GM19193 (cell line): ENCODE measurements around the gene ITLN1.

Experiments
- POLR2A ChIP-seq: IDR thresholded peaks from 4 replicates; pipeline ENCODE4 v1.6.1; 2011; ENCODE audit not compliant: insufficient read depth, insufficient read length; ENCODE audit errors: extremely low read depth

ITLN1 gene

DNA sequence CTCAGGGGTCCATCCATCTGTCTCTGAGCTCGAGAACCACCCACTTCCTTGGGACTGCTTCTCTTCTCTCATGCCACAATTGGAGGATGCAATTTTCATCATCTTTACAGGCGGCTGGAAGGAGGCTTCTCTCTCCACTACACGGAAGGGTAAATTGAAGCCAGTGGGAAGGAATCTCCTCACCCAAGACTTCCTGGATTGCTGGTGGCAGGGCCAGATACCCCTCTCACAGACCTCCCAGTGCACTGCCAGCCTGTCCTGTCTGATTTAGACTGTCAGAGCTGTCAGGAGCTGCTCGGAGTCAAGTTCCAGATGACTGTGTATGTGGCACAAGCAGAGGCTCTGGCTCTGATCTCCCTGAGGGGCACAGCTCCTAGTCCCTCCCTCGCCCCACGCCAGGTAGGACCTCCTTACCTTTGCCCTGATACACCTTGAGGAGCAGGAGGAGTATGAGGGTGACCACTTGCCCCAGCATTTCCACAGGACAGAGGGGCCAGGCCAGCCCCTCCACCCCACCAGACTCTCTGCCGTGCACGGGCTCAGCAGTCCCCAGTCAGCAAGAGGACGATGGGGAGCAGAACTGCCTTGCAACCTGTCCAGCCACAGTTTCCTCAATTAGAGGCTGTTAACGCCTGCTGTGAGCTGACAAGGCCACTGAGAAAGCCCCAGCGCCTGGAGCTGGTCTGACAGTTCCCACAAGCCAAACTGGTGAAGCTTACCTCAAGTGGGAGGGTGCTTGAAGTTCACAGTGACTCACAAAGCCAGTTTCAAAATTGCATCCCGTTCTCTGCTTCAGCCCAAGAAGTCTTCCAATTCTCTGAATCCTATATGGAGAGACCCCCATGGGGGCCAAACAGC lies 22.5 kb downstream of the ITLN1 start, which contains the start of gene CD244:
CD244 (minus strand) TSS at position 685 of the 858 bp plus-strand sequence; CDS start at position 475, 210 bp downstream.
- TF ChIP-seq POLR2A: peak; percentile 42

DNA sequence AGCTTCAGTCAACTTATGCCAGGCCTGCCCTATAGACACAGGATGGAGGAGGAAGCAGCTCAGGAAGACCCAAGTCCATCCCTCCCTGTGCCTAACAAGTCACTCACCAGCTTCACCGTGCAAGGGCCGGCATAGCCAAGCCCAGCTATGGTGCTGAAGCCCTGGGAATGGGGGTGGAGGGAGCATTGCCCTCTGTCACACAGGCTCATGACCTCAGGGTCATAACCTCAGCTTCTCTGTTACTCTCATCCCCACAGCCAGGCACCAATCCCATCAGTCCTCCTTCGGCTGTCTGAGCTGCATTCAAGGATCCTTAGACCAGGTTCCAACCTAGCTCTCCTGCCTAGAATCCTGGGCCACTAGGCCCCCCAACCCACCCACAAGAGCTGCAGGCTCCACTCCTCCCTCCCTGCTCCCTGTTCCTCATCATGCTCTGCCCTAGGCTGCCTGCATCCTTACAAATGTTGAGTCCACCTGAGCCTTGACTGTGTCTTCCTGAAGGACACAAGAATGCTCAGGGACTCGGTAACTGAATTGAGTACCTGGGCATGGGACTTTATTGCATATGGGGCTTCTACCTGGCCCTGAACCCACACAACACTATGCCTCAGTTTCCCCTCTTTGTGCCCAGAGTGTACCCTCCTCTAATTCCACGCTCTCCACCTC lies 24.0 kb downstream of the ITLN1 start:
- no peak for TF ChIP-seq POLR2A

DNA sequence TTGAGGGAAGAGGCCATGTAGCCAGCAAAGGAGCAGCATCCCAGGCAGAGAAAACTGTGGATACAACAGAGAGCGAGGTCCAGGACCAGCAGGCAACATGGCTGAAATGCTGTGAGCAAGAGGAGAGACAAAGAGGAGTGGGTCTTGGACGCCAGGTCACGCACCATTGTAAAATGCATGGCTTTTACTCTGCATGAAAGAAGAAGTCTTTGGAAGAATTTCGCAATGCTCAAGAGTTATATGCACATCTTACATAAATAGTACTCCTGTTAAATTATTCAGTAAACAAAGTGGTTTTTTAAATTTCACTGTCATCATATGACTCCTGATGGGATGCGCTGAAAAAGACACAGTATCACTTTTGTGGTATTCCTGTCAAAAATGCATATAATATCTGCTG lies 25.8 kb downstream of the ITLN1 start:
- TF ChIP-seq POLR2A: no peak

DNA sequence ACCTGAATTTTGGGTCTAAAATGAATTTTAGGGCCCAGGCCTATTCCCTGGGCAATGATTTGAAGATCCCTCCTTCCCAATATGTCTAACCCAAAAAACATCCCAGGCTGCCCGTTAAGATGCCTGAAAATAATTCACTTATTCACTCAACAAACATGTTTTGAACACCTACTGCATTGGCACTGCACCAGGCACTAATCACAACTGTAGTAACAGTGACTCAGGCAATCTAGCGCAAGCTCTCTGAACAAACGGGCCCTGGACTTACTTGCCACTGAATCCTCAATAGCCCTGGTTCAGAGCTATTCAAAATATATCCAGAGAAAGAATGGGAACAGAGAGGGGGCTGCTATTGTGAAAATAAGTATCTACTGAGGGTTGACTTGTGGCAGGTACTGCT lies 26.5 kb downstream of the ITLN1 start:
- TF ChIP-seq POLR2A: no peak

DNA sequence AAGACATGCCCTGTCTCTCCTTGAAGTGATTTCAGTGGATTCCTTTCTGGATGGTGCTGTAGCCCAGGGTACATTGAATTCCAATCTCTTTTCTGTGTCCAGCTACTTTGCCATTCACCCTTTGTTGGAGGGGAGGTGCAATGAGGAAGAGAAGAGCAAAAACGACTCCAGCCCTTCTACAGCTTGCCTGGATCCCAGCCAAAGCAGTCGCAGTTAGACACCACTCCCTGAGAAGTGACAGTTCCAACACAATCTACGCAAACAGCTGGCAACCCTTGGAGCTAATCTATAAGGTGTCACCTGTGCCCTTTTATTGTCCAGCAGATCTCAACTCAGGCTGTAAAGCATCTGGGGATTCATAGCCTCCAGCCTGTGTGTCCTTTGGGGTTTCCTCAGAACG lies 26.9 kb downstream of the ITLN1 start:
- TF ChIP-seq POLR2A: no peak

DNA sequence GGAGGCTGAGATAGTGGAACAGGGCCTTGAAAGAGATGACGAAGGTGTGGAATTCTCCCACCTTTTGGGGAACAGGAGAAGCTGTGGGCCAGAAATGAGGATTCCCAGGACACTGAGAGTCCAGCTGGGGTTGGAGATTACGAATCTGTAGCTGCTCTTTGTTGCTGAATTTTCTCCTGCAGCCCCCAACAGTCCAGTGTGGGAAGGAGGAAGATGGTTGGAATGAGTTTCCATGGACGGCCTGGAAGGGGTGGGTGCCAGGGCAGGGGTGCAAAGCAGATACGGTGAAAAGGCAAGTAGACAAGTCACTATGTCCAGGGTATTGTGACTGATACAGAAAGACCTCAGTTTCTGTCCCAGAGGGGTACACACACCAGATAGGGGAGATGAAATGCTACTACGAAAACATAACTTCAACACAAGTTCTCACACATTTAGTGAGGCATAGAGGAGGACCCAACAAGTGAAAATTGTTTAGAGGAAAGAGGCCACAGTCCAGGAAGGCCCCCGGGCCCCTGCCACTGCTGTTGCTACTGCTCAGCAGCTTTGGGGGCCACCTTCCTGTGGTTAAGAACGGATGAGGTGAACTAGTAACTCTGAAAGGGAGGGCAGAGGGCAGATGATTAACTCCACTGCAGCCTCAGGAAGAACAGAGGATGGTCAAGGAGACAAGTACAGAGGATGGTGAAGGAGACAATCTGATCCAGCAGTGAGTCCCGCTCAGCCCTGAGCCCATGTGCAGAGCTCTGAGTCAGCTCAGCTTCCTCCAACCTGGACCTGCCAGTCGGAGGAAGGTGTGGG lies 29.6 kb downstream of the ITLN1 start:
- TF ChIP-seq POLR2A: no peak

DNA sequence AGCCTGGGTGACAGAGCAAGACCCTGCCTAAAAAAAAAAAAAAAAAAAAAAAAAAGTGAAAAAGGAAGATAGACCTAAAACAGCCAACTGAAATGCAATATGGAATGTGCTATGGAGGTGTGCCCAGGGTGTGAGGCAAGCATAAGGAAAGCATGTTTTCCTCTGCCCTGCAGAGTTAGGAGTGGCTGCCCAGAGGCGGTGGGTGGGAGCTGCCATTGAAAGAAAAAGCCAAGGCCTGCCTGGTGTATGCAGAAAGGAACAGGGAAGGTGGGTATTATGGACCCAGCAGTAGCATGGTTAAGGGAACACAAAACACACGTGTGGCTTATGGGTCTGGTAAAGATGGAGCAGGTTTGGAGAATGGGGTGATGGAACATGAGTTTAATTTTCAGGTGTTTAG lies 31.2 kb downstream of the ITLN1 start:
- TF ChIP-seq POLR2A: no peak

DNA sequence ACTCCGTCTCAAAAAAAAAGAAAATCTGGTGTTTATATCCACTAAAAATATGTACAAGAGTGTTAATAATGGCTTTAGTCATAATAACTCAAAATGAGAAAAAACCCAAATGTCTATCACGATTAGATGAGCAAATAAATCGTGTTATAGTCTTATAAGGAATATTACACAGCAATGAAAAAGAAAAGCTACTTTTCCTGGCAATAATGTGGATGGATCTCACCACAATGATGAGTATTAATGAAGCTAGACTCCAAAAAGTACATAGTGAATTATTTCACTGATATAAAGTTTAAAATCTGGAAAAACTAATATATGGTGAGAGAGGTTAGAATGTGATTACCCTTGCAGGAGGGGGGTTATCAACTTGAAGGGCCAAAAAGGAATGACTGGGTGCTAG lies 32.0 kb downstream of the ITLN1 start:
- TF ChIP-seq POLR2A: no peak

DNA sequence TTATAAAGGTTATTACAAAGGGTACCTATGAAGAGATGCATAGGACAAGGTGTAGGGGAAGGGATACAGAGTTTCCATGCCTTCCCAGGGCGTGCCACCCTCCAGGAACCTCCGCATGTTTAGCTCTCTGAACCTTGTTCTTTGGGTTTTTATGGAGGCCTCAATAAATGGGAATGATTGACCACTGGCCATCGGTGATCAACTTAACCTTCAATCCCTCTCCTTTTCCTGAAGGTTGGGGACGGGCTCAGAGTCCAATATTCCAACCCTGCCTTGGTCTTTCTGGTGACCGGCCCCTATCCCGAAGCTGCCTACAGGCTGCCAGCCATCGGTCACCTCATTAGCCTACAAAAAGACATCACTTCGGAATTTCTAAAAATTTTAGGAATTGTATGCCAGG lies 34.0 kb downstream of the ITLN1 start:
- no peak for TF ChIP-seq POLR2A

DNA sequence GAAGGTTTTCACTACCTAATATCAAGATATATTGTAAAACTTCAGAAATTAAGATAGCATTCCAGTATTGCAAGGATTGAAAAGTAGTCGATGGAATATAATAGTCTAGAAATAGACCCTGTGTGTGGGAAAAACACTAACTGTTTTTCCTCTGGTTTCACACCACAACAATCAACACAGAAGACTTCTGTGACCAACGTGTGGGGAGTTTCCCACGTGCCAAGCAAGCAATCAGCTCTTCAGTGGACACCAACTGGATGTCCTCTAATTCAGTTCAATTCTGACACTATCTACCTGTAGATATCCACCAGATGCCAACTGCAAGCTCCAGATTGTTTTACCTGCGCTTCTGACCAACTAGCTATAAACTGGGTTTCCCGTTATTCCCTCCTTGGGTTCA lies 34.4 kb downstream of the ITLN1 start:
- no peak for TF ChIP-seq POLR2A

DNA sequence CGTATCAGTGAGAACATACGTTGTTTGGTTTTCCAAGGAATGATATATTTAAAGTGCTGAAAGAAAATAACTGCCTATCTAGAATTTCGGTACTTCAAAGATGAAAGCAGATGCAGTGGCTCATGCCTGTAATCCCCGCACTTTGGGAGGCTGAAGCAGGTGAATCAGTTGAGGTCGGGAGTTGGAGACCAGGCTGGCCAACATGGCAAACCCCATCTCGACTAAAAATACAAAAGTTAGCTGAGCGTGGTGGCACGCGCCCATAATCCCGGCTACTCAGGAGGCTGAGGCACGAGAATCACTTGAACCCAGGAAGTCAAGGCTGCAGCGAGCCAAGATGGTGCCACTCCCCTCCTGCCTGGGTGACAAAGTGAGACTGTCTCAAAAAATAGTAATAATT lies 38.7 kb downstream of the ITLN1 start:
- no peak for TF ChIP-seq POLR2A

DNA sequence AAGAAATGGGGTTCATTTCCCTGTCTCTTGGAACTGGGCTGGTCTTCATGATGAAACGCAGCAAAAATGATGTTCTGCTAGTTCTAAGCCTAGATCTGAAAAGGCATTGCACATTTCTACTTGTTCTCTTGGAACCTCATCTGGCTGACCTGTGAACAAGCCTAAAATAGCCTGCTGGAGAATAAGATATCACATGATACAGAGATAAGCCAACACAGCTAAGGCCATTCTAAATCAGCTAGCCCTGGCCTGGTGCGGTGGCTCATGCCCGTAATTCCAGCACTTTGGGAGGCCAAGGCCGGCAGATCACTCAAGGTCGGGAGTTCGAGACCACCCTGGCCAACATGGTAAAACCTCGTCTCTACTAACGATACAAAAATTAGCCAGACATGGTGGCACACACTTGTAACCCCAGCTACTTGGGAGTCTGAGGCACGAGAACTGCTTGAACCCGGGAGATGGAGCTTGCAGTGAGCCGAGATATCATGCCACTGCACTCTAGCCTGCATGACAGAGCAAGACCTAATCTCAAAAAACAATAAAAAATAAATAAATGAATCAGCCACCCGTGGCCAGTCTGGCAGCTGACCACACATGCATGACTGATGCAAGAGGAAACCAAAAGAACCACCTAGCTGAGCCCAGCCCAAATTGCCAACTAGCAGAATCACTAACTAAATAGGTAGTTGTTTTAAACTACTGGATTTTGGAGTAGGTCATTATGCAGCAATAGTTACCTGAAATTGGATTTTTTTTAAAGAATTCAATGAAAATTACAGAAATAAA lies 40.3 kb downstream of the ITLN1 start:
- TF ChIP-seq POLR2A: no peak

DNA sequence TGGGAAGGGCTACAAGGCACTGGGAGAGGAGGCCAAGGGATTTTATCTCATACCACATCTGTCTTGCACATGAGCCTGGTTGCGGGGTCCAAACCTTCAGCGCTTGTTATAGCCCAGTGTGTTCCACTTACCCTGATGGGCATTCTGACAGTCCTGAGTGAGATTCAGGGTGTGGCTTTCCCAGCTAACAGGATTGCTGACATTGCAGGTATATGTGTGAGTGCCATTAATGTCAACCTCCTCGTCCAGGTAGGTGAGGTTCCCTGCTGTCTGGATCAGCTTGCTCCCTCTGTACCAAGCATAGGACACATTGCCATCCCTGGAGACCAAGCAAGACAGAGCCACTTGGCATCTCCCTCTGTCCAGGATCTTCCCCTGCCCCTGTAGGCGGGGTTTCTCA lies 43.9 kb downstream of the ITLN1 start:
- no peak for TF ChIP-seq POLR2A

DNA sequence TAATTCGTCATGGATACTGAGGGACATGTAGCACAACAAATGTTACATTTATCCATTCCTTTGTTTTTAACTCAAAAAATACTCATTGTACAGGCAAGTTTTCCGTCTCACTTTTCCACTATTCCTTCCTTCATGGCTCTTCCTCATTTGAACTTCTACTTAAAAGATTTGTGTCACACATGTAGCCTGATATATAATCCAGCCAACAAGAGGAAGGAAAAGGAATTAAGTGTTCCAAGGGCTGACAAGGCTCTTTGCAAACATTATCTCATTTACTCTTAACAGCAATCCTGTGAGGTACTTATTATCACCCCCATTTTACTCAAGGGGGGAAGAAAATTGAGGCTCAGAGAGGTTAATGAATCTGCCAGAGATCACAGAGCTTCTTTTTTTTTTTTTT lies 45.2 kb downstream of the ITLN1 start:
- no peak for TF ChIP-seq POLR2A

DNA sequence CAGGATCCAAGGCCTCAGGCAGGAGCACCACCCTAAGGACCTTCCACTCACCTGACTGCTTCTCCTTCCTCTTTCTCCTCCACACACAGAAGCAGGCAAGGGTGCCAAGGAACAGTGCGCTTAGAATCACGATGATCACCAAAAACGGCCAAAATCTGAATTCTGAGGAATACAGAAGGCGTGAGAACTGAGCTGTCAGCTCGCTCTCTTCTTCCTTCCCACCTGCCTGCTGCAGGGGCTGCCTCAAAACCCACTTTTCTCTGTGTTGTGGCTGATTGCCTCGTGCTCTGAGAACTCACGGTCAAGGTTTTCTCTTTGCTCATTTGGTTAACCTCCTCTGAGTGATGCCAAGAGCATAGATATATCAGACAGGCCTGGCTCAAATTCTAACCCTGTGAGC lies 46.1 kb downstream of the ITLN1 start:
- no peak for TF ChIP-seq POLR2A
